GM12878 (cell line): ENCODE measurements around the gene IRX1. TPM values are rescaled to one million over a fixed set of nuclear protein-coding genes. Genes with fewer than 3 reads are reported as not detected.

ENCODE experiments used
- ATAC-seq: fragments of 200-7000 bp; cut with Tn5 transposase; 3 replicates; pipeline ENCODE4 v1.9.1; 2020; ENCODE audit warnings: mild to moderate bottlenecking, moderate library complexity
- BruUV-seq: library from RNA; stranded (reverse); fragments of 400-500 nt; replicated peaks from 2 replicates; lab custom pipeline; 2021; lab: Mats Ljungman, UMichigan
- CTCF ChIA-PET: fragments of 300-600 bp; sonication (Branson Sonifier 250); formaldehyde crosslinking; extraction: SDS; loops from one replicate; lab custom pipeline; 2021; ENCODE audit warnings: inconsistent platforms; lab: Yijun Ruan, JAX
- POLR2A ChIA-PET: fragments of 350-600 bp; formaldehyde crosslinking; extraction: SDS; loops from one replicate; lab custom pipeline; 2021; ENCODE audit warnings: inconsistent platforms; lab: Charles Lee
- RAD21 ChIA-PET: fragments of 300-600 bp; sonication (Branson Sonifier 250); formaldehyde crosslinking; loops from one replicate; lab custom pipeline; 2023; ENCODE audit warnings: antibody characterized with exemption; ENCODE audit not compliant: unreplicated experiment; lab: Charles Lee
- SMC1A ChIA-PET: fragments of 300-600 bp; sonication (Branson Sonifier 250); formaldehyde crosslinking; loops from one replicate; lab custom pipeline; 2023; ENCODE audit not compliant: unreplicated experiment, uncharacterized antibody; lab: Charles Lee
- DNase-seq: peaks from one replicate; pipeline ENCODE4 v3.0.0-alpha.2; 2011; ENCODE audit warnings: low read depth, low spot score
- FAIRE-seq: peaks from 3 replicates; lab custom pipeline; 2011; peaks lifted over from hg19 to GRCh38; lab: Jason Lieb, UNC
- H2AFZ ChIP-seq: 2 replicates; pipeline ENCODE4 v1.6.0; 2011; ENCODE audit warnings: low read depth, low read length, control low read depth; ENCODE audit not compliant: control insufficient read depth
- H3K27ac ChIP-seq: 2 replicates; pipeline ENCODE4 v1.5.1; 2011; ENCODE audit warnings: control low read depth; ENCODE audit not compliant: control insufficient read depth, insufficient read depth
- H3K27me3 ChIP-seq, 2 experiments: replicated peaks in 1 of 2; 2 replicates each; pipeline versions ENCODE4 v1.6.0 to v1.6.1; 2011; ENCODE audit warnings: low read length in 1 of 2; ENCODE audit not compliant: control insufficient read depth in 2 of 2, insufficient read depth in 2 of 2
- H3K36me3 ChIP-seq, 2 experiments: 2 replicates each; pipeline ENCODE4 v1.5.1; 2011; ENCODE audit warnings: low read length in 1 of 2; ENCODE audit not compliant: control insufficient read depth in 2 of 2, insufficient read depth in 2 of 2
- H3K4me1 ChIP-seq: 2 replicates; pipeline ENCODE4 v1.6.1; 2011; ENCODE audit warnings: mild to moderate bottlenecking, low read length, moderate library complexity, mixed read lengths; ENCODE audit not compliant: control insufficient read depth, insufficient read depth
- H3K4me2 ChIP-seq: 2 replicates; pipeline ENCODE4 v1.6.0; 2011; ENCODE audit warnings: control low read depth; ENCODE audit not compliant: control insufficient read depth, insufficient read depth
- H3K4me3 ChIP-seq: fragments of 200-600 bp; sonication (generic); 2 replicates; pipeline ENCODE4 v1.5.1; 2016
- H3K79me2 ChIP-seq: 2 replicates; pipeline ENCODE4 v1.6.0; 2011; ENCODE audit warnings: low read length; ENCODE audit not compliant: control insufficient read depth, insufficient read depth
- H3K9ac ChIP-seq: 2 replicates; pipeline ENCODE4 v1.8.0; 2011; ENCODE audit warnings: low read length, control low read depth, mixed read lengths; ENCODE audit not compliant: control insufficient read depth, insufficient read depth
- H3K9me3 ChIP-seq: replicated peaks from 3 replicates; pipeline ENCODE4 v1.5.1; 2011; ENCODE audit warnings: mild to moderate bottlenecking, low read length; ENCODE audit not compliant: control insufficient read depth, insufficient read depth
- H4K20me1 ChIP-seq: 2 replicates; pipeline ENCODE4 v1.6.0; 2011; ENCODE audit not compliant: control insufficient read depth, insufficient read depth
- BHLHE40 ChIP-seq, 2 experiments: fragments of 450-650 bp in 1 of 2; IDR thresholded peaks; 2 replicates each; pipeline ENCODE4 v1.6.1; 2011 to 2017; ENCODE audit warnings: low read depth in 2 of 2, borderline replicate concordance in 1 of 2, improper control_type of control experiment in 1 of 2, low read length in 1 of 2, mild to moderate bottlenecking in 1 of 2
- BMI1 ChIP-seq: fragments of 450-650 bp; IDR thresholded peaks from 2 replicates; pipeline ENCODE4 v1.6.1; 2016; ENCODE audit warnings: mild to moderate bottlenecking, moderate library complexity, borderline replicate concordance
- CHD2 ChIP-seq: IDR thresholded peaks from 2 replicates; pipeline ENCODE4 v1.6.1; 2011; ENCODE audit warnings: low read depth, low read length, improper control_type of control experiment, borderline replicate concordance
- E2F8 ChIP-seq: fragments of 450-650 bp; IDR thresholded peaks from 2 replicates; pipeline ENCODE4 v1.6.1; 2018; ENCODE audit warnings: mild to moderate bottlenecking, low read depth, moderate library complexity; ENCODE audit not compliant: partially characterized antibody
- ELK1 ChIP-seq: IDR thresholded peaks from 2 replicates; pipeline ENCODE4 v1.6.1; 2012; ENCODE audit warnings: low read depth, low read length, improper control_type of control experiment
- LARP7 ChIP-seq: fragments of 450-650 bp; IDR thresholded peaks from 2 replicates; pipeline ENCODE4 v1.6.1; 2017; ENCODE audit warnings: mild to moderate bottlenecking
- MTA2 ChIP-seq: fragments of 450-650 bp; IDR thresholded peaks from 2 replicates; pipeline ENCODE4 v1.6.1; 2016; ENCODE audit warnings: low read depth, mild to moderate bottlenecking, moderate library complexity
- NR2C1 ChIP-seq: fragments of 450-650 bp; IDR thresholded peaks from 2 replicates; pipeline ENCODE4 v1.6.1; 2017; ENCODE audit warnings: antibody characterized with exemption, mild to moderate bottlenecking, moderate library complexity
- NR2F1 ChIP-seq: fragments of 450-650 bp; conservative IDR thresholded peaks from 2 replicates; pipeline ENCODE4 v1.6.1; 2017; ENCODE audit warnings: mild to moderate bottlenecking
- POLR2A ChIP-seq: IDR thresholded peaks from 2 replicates; pipeline ENCODE4 v1.6.1; 2011; ENCODE audit warnings: low read depth, mild to moderate bottlenecking, low read length
- POLR2AphosphoS5 ChIP-seq: IDR thresholded peaks from 2 replicates; pipeline ENCODE4 v1.6.1; 2011; ENCODE audit warnings: mild to moderate bottlenecking, low read length, inconsistent platforms
- RB1 ChIP-seq: fragments of 450-650 bp; formaldehyde crosslinking; IDR thresholded peaks from 2 replicates; pipeline ENCODE4 v1.6.1; 2017; ENCODE audit warnings: mild to moderate bottlenecking, borderline replicate concordance
- SKIL ChIP-seq: fragments of 450-650 bp; IDR thresholded peaks from 2 replicates; pipeline ENCODE4 v1.6.1; 2017; ENCODE audit warnings: mild to moderate bottlenecking, low read depth, inconsistent platforms; ENCODE audit not compliant: poor library complexity, severe bottlenecking
- SMAD1 ChIP-seq: fragments of 450-650 bp; IDR thresholded peaks from 2 replicates; pipeline ENCODE4 v1.6.1; 2018; ENCODE audit warnings: mild to moderate bottlenecking, low read depth; ENCODE audit not compliant: partially characterized antibody
- SREBF2 ChIP-seq: IDR thresholded peaks from 2 replicates; pipeline ENCODE4 v1.6.1; 2012; ENCODE audit warnings: mild to moderate bottlenecking, low read length
- TAF1 ChIP-seq: IDR thresholded peaks from 2 replicates; pipeline ENCODE4 v1.6.1; 2011; ENCODE audit warnings: mild to moderate bottlenecking, low read depth, low read length, borderline replicate concordance
- TCF7 ChIP-seq: IDR thresholded peaks from 2 replicates; pipeline ENCODE4 v1.6.1; 2014; ENCODE audit warnings: antibody characterized with exemption, borderline replicate concordance
- YY1 ChIP-seq: IDR thresholded peaks from 2 replicates; pipeline ENCODE4 v1.6.1; 2011; ENCODE audit warnings: low read depth, mild to moderate bottlenecking, low read length
- WGBS: methylation state at CpG from one replicate; pipeline ENCODE4 v1.1.6; 2016; ENCODE audit warnings: low lambda C conversion rate; ENCODE audit not compliant: insufficient replicate concordance, insufficient coverage; ENCODE audit errors: missing lambda C conversion rate; 5-methylcytosine and 5-hydroxymethylcytosine counted together
- in situ Hi-C: fragments of 300-500 bp; cut with MboI; formaldehyde crosslinking; loops from 9 replicates; pipeline ENCODE4 v1.14.3; 2018; ENCODE audit warnings: mixed read lengths
- intact Hi-C: fragments of 100-400 bp; cut with micrococcal nuclease; formaldehyde crosslinking; loops from one replicate; pipeline ENCODE4 v1.14.2; 2022; ENCODE audit not compliant: unreplicated experiment
- polyA plus RNA-seq, 11 experiments: library from polyadenylated mRNA; depleted of rRNA in 4 of 11; unstranded in 6 of 11; stranded (reverse) in 5 of 11; fragments of >200 nt; fragmentation: Nextera tagmentation in 4 of 11; fragmentation: Illumina TruSeq in 1 of 11; extraction: Ambion mirVana in 4 of 11; extraction: Trizol in 1 of 11; gene quantifications; 1 replicate in 1 of 11; 2 replicates in 10 of 11; pipeline versions ENCODE4 v1.2.1 to v1.2.3, GENCODE V29; 2011 to 2016; ENCODE audit warnings: inconsistent platforms in 2 of 11, missing spikeins in 2 of 11, low read depth in 1 of 11
- total RNA-seq, 4 experiments: library from RNA; depleted of rRNA in 3 of 4; stranded (reverse); fragments of >200 nt in 3 of 4; fragmentation: Illumina TruSeq in 1 of 4; extraction: Trizol in 1 of 4; gene quantifications; 2 replicates each; pipeline versions ENCODE4 v1.2.1 to v1.2.3, GENCODE V29; 2013 to 2021
- TF ChIP-seq, protein P1 (sequence below): IDR thresholded peaks from 2 replicates; pipeline ENCODE4 v1.6.1; 2011; ENCODE audit warnings: low read depth, low read length, improper control_type of control experiment, borderline replicate concordance

IRX1 gene
- total and polyA plus RNA-seq, 10 of the 15 experiments (the other 5 are each of a cell fraction or from before 2014, with no cell fraction given): not detected

GRCh38 chr5:3650320-3650719 lies 54.7 kb downstream of the IRX1 start (continued):
- no peak for TF ChIP-seq SKIL
- TF ChIP-seq SREBF2: no peak
- no peak for TF ChIP-seq ELK1

DNA sequence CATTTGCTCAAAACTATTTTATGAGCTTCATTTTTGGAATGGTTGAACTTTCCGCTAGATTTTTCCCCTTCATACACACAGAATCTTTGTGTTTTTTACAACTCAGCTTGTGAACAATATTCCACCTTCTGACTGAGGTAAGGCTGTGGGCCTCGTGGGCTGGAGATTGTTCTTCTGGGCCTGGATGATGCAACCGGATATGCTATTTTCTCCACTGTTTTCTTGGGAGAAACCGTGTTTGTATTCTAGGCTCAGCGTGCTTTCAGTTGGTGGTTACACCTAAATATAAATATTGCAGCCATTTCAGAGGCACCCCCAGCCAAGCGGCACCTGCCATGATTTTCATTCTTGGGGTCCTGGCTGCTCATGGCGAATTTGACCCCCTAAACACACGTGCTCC lies 55.2 kb downstream of the IRX1 start:
- Histone ChIP-seq H3K9ac (no peak overlapping the region), H4K20me1 (no peaks in the 10 kb centered on the region), H3K4me3 (no peak overlapping the region), H3K27me3 (no peaks in the 10 kb centered on the region), H3K27ac (no peak overlapping the region), H3K4me1 (no peaks in the 10 kb centered on the region), H3K79me2 (no peaks in the 10 kb centered on the region), H2AFZ (no peak overlapping the region), H3K4me2 (no peak overlapping the region), H3K36me3 (no peaks in the 10 kb centered on the region), H3K9me3 (no peaks in the 10 kb centered on the region; the same call in 2 of the 3 replicates)
- ATAC-seq (no peak), DNase-seq (no peak), FAIRE-seq (no peak)
- intact Hi-C loops (no loop called here), in situ Hi-C loops (no loop called here)
- ChIA-PET CTCF (no interaction called here), SMC1A (no interaction called here), RAD21 (no interaction called here), POLR2A (no interaction called here)
- WGBS: 28% methylated on average over 8 of the region's 8 CpGs
- BruUV-seq: no TSS peak
- no peak for TF ChIP-seq CHD2
- no peak for TF ChIP-seq MTA2
- TF ChIP-seq, protein P1, sequence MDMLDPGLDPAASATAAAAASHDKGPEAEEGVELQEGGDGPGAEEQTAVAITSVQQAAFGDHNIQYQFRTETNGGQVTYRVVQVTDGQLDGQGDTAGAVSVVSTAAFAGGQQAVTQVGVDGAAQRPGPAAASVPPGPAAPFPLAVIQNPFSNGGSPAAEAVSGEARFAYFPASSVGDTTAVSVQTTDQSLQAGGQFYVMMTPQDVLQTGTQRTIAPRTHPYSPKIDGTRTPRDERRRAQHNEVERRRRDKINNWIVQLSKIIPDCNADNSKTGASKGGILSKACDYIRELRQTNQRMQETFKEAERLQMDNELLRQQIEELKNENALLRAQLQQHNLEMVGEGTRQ: no peak
- no peak for TF ChIP-seq TCF7
- no peak for TF ChIP-seq SMAD1
- no peak for TF ChIP-seq TAF1
- TF ChIP-seq NR2C1: no peak
- TF ChIP-seq POLR2A: no peak
- TF ChIP-seq E2F8: no peak
- TF ChIP-seq BMI1: no peak
- no peak for TF ChIP-seq NR2F1
- TF ChIP-seq RB1: no peak
- TF ChIP-seq BHLHE40 (IDR thresholded peaks at IDR 0.05; ENCODE audit: borderline replicate concordance in 1 of 2, low read depth in 2 of 2, low read length in 1 of 2): no peak
- no peak for TF ChIP-seq POLR2AphosphoS5
- no peak for TF ChIP-seq YY1
- TF ChIP-seq LARP7: no peak
